ENCODE data around the gene UPB1.

DNA sequence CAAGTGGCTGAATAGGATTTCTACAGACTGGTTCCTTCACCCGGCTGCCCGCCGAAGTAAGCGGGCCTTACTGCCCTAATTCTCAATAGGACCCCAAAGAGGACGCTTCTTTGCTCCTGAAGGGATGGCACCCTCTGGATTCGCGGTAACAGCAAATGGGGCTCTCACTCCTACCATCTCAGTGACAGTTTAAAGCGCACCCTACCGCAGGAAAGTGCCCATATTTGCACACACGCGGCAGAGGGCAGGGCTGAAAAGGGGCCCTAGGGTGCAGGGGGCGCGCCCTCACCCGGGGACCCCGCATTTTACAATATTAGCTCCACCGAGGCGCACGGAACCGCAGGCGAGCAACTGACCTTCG is 985 bp upstream of the UPB1 start:
- no peak for TF ChIP-seq POLR2A (IDR thresholded peaks at IDR 0.05)
- TF ChIP-seq CTCF (IDR thresholded peaks at IDR 0.05) = no peak
- TF ChIP-seq POLR2AphosphoS5 (IDR thresholded peaks at IDR 0.05) = no peak

Measured in prostate gland (tissue), 2 donors.